Activated CD4-positive, alpha-beta T cell treated with anti-CD3 and anti-CD28 coated beads, Interleukin-2, amount 10 ng/mL, durations not matched to agents 24 days and 14 days (primary cell): ENCODE measurements around the gene C11orf21. TPM values are rescaled to one million over a fixed set of nuclear protein-coding genes. Genes with fewer than 3 reads are reported as not detected.

ENCODE experiments used
- DNase-seq: peaks from one replicate; pipeline ENCODE4 v3.0.0; 2022
- H3K27ac Mint-ChIP-seq: one replicate; pipeline ENCODE4 v1.8.0; 2022; ENCODE audit warnings: mild to moderate bottlenecking, mixed read lengths
- H3K27me3 Mint-ChIP-seq: one replicate; pipeline ENCODE4 v1.8.0; 2022; ENCODE audit warnings: mixed read lengths
- H3K36me3 Mint-ChIP-seq: one replicate; pipeline ENCODE4 v1.8.0; 2022; ENCODE audit warnings: low read depth, mild to moderate bottlenecking, mixed read lengths
- H3K4me1 Mint-ChIP-seq: one replicate; pipeline ENCODE4 v1.8.0; 2021; ENCODE audit warnings: mixed read lengths
- H3K4me3 Mint-ChIP-seq: one replicate; pipeline ENCODE4 v1.8.0; 2022; ENCODE audit warnings: mild to moderate bottlenecking, moderate library complexity, mixed read lengths
- H3K9me3 Mint-ChIP-seq: one replicate; pipeline ENCODE4 v1.8.0; 2021; ENCODE audit warnings: mixed read lengths
- intact Hi-C: fragments of 100-400 bp; cut with micrococcal nuclease; formaldehyde crosslinking; loops from one replicate; pipeline ENCODE4 v1.15.1; 2023
- total RNA-seq: library from RNA; stranded (reverse); gene quantifications from 2 replicates; pipeline ENCODE4 v1.2.3, GENCODE V29; 2022

The C11orf21 gene
- total RNA-seq, 1 donor from 2014 or later: 2.6 TPM

DNA sequence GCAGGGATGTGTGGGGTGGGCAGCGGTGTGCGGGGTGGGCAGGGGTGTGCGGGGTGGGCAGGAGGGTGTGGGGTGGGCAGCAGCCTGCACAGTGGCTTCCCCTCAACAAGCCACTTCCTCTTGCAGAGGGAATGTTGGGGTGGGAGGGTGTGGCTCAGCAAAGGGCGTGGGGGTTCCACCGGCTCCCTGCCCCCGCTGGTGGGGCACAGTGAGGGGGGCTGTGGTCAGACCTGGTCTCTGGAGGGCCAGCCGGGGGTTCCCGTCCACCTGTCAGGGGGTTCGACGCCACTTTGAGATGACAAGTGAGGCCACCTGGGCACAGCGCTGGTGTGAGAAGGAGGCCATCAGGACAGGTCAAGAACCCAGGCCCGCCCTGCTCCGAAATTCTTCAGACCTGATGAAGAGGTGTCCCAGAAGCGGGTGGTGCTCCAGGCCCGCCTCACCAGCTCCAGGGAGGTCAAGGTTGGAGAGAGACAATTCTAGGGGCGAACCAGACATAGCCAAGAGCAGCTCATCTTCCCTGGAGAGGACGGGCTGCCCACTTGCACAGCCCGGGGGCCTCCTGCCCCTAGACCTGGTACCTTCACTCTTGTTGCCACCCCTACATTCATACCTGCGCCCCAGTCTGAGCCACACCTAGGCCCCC is 1.3 kb downstream of the C11orf21 start:
- peak overlapping the region; percentile 32 for H3K27ac Mint-ChIP-seq
- DNase-seq: peak; percentile 70
- peaks cover 2% of the 10 kb centered on the region for H3K36me3 Mint-ChIP-seq
- intact Hi-C loops: loop anchor here (5.0 to 10.0 kb wide), 2 partner anchors 77 to 234 kb away; partner anchors contain the start of gene CD81
- no peaks in the 10 kb centered on the region for H3K9me3 Mint-ChIP-seq
- H3K4me1 Mint-ChIP-seq: peaks cover 24% of the 10 kb centered on the region
- H3K27me3 Mint-ChIP-seq: no peaks in the 10 kb centered on the region
- peak overlapping the region; percentile 95 for H3K4me3 Mint-ChIP-seq

DNA sequence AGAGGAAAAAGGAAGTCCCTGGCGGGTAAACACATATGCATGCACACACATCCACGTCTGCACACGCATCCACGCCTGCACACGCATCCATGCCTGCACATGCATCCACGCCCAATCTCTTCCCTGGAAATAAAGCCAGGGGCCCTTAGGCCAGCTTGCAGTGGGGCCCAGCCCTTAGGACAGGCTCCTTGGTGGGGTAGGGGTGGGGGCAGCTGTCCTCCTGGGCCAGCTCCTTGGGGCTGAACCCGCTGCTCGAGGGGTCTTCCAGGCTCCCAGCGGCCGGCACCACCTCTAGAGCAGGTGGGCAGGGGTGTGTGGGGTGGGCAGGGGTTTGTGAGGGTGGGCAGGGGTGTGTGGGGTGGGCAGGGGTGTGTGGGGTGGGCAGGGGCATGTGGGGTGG is 1.9 kb downstream of the C11orf21 start:
- intact Hi-C loops: loop anchor here (1.0 to 10.0 kb wide), 3 partner anchors 78 to 235 kb away; partner anchors contain the start of gene CD81
- H3K4me1 Mint-ChIP-seq: peaks cover 22% of the 10 kb centered on the region
- no peak overlapping the region for H3K27ac Mint-ChIP-seq
- no peak for DNase-seq
- no peaks in the 10 kb centered on the region for H3K9me3 Mint-ChIP-seq
- peaks cover 2% of the 10 kb centered on the region for H3K36me3 Mint-ChIP-seq
- peak overlapping the region; percentile 70 for H3K4me3 Mint-ChIP-seq
- H3K27me3 Mint-ChIP-seq: peaks cover under 1% of the 10 kb centered on the region

DNA sequence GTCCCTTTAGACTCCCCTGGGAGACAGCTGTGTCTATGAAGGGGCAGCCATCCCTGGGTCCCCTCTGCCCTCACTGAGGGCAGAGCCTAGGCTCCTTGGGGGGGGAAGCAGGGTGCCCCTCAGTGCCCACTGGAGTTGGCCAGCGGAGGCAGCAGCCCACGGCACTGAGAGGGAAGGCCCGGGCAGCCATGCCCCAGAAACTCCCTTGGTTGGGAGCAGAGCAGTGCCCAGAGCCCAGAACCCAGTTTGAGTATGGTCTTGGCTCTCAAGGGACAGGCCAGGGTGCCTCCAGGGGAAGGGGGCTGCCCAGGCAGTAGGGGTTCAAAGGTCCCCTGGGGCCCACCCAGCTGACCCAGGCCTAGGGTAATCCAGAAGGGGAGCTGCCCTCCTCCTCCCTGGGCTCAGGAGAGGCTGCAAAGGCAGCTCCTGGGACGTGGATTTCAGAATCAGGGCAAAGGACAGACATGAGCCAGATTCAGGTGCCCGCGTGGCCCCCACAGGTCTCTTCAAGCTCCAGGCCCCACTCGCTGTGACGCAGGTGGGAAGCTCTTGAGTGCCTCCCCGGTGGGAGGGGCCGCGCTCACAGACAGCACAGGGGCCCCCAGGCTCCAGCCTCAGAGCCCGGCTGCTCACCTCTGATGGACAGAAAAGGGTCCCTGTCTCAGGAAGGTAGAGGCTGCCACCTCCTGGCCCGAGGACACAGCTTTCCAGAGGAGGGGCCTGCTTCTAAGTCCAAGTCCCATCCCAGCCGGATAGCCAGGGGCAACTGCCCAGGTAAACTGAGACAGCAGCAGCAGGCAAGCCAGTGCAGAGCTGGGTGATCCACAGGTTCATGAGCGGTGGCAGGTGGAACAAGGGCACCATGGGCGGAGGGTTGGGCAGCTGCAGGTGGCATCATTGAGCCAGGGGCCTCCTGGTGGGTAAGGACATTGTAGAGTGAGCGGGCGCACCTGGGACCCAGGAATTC is 2.6 kb downstream of the C11orf21 start:
- no peak for DNase-seq
- no peak overlapping the region for H3K27ac Mint-ChIP-seq
- peaks cover 2% of the 10 kb centered on the region for H3K36me3 Mint-ChIP-seq
- peaks cover 20% of the 10 kb centered on the region for H3K4me1 Mint-ChIP-seq
- peaks cover 3% of the 10 kb centered on the region for H3K27me3 Mint-ChIP-seq
- intact Hi-C loops: loop anchor here (1.0 kb wide), 1 partner anchor 102 kb away; no protein-coding TSS in a partner anchor
- H3K9me3 Mint-ChIP-seq: no peaks in the 10 kb centered on the region
- H3K4me3 Mint-ChIP-seq: peak overlapping the region; percentile 70

DNA sequence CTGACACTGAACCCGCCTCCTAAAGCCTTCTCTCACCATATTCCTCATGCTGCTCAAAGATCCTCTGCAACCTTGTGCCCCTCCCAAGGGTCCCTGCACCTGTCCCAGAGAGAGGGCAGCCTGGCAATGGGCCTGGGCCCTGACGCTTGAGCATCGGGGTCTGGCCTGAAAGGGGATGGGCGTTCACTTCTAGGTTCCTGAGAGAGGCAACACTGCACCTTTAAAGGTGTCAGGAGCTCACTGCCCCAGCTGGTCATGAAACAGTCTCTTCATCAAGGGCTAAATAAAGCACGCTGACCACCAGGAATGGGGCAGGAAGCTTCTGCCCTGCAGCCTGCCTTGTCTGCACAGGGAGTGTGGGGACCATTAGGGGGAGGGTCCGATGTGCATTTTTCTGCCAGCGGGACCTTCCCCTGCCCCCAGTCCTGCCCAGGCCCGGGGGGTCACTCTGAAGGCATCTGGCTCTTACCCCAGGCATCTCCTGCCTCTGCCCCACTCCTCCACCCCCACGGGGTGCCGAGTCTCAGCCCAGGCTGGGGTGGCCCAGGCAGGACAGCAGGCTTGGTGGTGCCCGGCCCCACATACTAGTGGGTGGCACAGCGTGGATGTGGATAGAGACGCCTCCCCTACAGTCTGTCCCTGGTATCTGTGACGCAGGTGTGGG is 3.5 kb downstream of the C11orf21 start:
- Mint-ChIP-seq H3K9me3 (no peaks in the 10 kb centered on the region), H3K4me3 (no peak overlapping the region), H3K4me1 (peaks cover 19% of the 10 kb centered on the region), H3K27ac (no peak overlapping the region), H3K27me3 (peaks cover 7% of the 10 kb centered on the region), H3K36me3 (peaks cover 2% of the 10 kb centered on the region)
- intact Hi-C loops: no loop called here
- DNase-seq: no peak

DNA sequence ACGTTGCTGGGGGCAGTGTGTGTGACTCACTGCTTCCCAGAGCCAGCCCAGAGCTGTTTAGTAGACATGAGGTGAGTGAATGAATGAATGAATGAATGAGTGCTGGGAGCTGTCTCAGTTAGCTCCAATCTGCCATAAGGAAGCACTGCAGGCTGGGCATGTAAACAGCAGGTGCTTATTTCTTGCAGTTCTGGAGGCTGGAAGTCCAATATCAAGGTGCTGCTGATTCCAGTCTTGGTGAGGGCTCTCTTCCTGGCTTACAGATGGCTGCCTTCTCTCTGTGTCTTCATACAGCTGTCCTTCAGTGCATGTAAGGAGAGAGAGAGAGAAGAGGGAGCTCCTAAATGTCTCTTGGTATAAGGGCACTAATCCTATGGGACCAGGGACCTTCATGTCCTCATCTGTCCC is 4.1 kb downstream of the C11orf21 start:
- no peak overlapping the region for H3K27ac Mint-ChIP-seq
- no peak overlapping the region for H3K4me3 Mint-ChIP-seq
- intact Hi-C loops: no loop called here
- DNase-seq: no peak
- peaks cover 17% of the 10 kb centered on the region for H3K4me1 Mint-ChIP-seq
- no peaks in the 10 kb centered on the region for H3K9me3 Mint-ChIP-seq
- H3K36me3 Mint-ChIP-seq: peaks cover 2% of the 10 kb centered on the region
- peaks cover 7% of the 10 kb centered on the region for H3K27me3 Mint-ChIP-seq

DNA sequence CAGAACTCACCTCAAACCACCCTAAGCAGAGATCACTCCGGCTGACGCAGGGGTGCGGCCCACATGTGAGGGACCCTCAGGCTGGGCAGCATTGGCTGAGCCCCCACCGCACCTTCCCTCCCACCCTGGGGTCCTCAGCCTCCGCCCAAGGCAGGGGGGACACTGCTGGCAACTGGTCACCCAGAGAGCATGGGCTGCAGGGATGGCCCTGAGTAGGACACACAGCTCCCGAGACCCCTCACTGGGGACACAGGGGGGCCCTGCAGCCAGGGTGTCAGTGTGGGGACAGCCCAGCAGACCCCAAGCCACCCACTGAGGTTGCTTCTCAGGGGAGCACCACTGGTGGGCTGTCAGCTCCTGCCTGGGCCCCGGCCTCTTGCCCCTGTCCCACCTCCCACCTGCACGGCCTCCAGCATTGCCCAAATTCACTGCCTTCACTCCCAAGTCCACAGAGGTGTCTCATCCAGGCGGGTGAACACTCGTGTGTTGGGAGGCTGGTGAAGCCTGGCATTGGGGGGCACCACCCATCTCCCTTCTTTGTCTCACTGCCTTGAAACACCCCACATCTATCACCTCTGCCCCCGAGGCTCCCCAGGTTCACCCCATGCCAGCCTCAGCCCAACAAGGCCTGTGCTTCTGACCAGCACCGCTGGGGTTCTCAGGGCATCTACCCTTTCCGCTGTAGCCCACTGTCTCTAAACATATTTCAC is 4.7 kb downstream of the C11orf21 start:
- H3K4me3 Mint-ChIP-seq: no peak overlapping the region
- peaks cover 2% of the 10 kb centered on the region for H3K36me3 Mint-ChIP-seq
- H3K27me3 Mint-ChIP-seq: peaks cover 9% of the 10 kb centered on the region
- no peak for DNase-seq
- no peaks in the 10 kb centered on the region for H3K9me3 Mint-ChIP-seq
- H3K4me1 Mint-ChIP-seq: peaks cover 15% of the 10 kb centered on the region
- intact Hi-C loops: no loop called here
- H3K27ac Mint-ChIP-seq: no peak overlapping the region

DNA sequence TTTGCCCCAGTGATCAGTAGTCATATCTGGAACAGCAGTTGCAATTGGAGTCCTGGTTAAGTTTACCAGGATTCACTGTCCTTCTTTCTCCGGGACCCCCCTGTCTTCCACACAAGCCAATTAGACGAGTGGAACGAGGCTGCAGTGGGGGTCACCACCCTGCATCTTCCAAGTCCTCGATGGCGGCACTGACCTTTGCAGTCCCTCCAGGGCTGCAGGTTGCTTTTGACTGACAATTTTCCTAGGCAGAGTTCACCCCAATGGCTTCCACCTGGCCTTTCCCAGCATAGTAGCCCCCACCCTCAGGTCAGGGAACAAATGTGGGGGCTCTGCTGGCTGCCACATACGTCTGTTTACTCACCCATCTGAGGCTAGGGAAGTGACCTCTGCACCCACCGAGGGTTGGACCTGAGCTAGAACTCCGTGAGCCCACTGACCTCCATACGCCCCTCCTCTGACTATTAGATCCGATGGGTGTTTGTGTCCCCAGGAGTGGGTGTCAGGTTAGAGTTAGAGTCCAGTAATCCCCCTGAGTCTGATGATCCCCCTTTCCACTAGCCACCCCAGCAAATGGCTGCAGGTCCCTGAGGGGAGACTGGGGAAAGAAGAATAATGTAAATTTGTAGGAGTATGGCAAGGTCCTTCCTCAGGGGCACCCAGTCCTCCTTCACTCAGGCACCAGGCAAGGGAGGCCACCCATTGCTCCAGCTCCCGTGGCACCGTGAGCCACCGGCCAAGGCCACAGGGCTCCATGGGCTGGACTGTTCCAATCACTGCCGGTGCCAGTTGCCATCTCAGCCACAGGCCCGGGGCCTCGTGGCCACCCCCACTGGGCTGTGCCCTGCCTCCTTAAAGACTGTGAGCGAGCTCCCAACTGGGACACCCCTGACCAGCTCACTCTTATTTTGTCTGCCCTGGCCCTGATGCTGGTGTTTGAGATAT is 5.5 kb downstream of the C11orf21 start:
- no peak for DNase-seq
- intact Hi-C loops: no loop called here
- H3K27me3 Mint-ChIP-seq: peaks cover 9% of the 10 kb centered on the region
- no peaks in the 10 kb centered on the region for H3K9me3 Mint-ChIP-seq
- H3K27ac Mint-ChIP-seq: no peak overlapping the region
- peaks cover 2% of the 10 kb centered on the region for H3K36me3 Mint-ChIP-seq
- H3K4me1 Mint-ChIP-seq: peaks cover 9% of the 10 kb centered on the region
- no peak overlapping the region for H3K4me3 Mint-ChIP-seq

DNA sequence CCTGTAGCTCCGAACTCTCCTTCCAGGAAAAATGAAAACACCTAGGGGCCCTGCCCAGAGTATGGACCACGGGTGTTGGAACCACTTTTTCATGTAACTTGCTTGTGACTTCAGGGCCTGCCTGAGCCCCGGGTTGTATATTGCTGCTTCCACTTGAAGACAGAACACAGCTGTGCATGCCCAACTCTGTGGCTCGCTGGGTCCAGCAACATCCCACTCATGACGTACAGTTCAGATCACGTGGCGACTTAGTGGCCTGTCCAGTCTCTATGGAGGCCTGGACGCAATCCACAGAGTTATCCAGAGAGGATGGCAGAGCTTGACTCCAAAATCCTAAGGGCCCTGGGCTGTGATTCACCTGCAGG is 6.8 kb downstream of the C11orf21 start:
- intact Hi-C loops: no loop called here
- Mint-ChIP-seq H3K27ac (no peak overlapping the region), H3K4me3 (no peak overlapping the region)

DNA sequence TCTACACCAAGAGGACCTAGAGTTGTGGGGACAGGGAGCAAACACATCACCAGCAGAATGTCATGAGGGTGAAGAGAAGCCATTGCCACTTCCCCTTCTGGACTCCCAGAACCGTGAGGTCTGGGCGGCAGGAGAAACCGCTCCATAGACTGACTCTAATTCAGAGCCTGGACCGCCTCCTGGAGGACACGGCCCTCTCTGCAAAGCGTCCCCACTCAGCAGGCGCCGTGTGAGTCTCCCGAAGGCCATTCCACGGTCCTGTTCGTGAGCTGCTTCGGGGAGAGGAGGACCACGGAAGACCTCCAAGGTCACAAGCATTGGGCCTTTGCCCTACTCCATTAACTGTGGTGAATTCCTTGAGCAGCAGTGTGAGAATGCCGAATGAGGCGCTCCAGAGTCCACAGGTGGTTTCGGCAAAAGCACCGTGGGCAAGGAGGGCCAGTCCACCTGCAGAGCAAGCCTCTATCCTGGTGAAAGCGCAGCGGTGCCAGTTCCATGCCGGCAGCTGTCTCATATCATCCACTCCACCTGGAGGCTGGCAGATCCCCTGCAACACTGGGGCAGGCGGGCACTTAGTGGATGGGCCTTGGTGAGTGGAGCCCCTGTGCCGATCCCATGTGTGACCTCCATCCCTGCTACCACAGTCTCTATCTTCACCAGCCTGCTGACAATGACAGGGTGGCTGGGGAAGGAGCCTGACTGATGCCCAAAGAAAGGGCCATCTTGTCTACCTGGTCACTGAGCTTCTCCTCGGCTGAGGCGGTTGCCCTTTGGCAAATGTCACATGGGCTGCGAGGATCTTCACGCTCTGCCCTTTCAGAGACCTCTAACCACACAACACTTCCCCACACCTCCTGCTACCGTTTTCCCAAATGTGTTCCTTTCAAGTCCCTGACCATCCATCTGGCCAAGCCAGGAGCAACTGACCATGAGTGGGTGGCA is 7.5 kb downstream of the C11orf21 start:
- DNase-seq: no peak
- H3K4me3 Mint-ChIP-seq: no peak overlapping the region

More for the DNA sequence above, 6.8 kb downstream of the C11orf21 start:
- peaks cover 2% of the 10 kb centered on the region for H3K36me3 Mint-ChIP-seq
- no peak for DNase-seq
- peaks cover 9% of the 10 kb centered on the region for H3K27me3 Mint-ChIP-seq
- peaks cover 5% of the 10 kb centered on the region for H3K4me1 Mint-ChIP-seq
- no peaks in the 10 kb centered on the region for H3K9me3 Mint-ChIP-seq

DNA sequence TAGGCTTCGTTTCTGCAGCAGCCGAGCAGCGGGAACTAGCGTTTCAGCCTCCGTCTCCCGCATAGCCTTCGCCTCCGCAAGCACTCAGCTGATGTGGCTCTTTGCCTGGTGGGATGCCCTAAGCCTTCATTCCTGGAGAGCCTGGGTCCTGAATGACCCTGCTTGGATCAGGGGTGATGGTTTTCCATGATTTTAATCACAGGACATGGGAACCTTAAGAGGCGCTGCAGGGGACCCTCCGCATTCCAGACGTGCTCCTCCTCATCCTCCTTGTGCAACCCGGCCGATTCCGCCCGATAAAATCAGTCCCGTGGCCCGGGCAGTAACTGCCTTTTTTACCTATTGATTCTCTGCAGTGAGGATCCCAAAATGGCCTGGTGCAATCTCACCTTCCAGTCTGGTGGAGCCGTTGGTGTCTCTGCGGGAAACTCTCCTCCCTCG is 8.2 kb downstream of the C11orf21 start:
- H3K4me3 Mint-ChIP-seq: no peak overlapping the region
- no peak for DNase-seq
- H3K9me3 Mint-ChIP-seq: no peaks in the 10 kb centered on the region
- H3K27ac Mint-ChIP-seq: no peak overlapping the region
- peaks cover 9% of the 10 kb centered on the region for H3K27me3 Mint-ChIP-seq
- H3K4me1 Mint-ChIP-seq: no peaks in the 10 kb centered on the region
- peaks cover 2% of the 10 kb centered on the region for H3K36me3 Mint-ChIP-seq
- intact Hi-C loops: no loop called here

More for the DNA sequence above, 7.5 kb downstream of the C11orf21 start:
- H3K4me1 Mint-ChIP-seq: peaks cover under 1% of the 10 kb centered on the region
- no peak overlapping the region for H3K27ac Mint-ChIP-seq
- peaks cover 9% of the 10 kb centered on the region for H3K27me3 Mint-ChIP-seq
- no peaks in the 10 kb centered on the region for H3K9me3 Mint-ChIP-seq
- H3K36me3 Mint-ChIP-seq: peaks cover 2% of the 10 kb centered on the region
- intact Hi-C loops: no loop called here

DNA sequence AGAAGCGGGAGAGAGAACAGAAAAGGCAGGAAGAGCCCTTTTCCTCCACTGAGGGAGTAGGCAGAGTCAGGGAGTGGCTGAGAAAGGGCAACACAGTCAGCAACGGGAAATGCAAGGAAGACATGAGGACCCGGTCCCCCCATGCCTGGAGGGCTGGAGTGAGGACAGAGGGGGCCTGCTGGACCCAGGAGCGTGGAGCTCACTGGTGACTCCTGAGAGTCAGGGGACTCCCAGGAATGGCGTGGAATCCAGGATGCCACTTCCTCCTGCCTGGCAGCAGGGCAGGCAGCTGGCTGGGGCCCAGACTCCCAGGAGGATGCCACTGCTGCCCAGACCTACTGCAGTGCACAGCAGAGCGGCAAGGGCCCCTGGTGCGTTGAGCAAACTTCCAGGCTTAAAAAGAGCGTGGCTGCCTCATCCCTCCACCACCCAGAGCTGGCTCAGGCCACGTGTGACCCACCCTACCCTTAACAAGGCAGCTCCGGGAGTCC is 11.3 kb downstream of the C11orf21 start:
- Mint-ChIP-seq H3K27me3 (peaks cover 10% of the 10 kb centered on the region), H3K36me3 (no peaks in the 10 kb centered on the region), H3K4me1 (peaks cover 6% of the 10 kb centered on the region), H3K9me3 (no peaks in the 10 kb centered on the region), H3K4me3 (no peak overlapping the region), H3K27ac (no peak overlapping the region)
- intact Hi-C loops: no loop called here
- no peak for DNase-seq
